ENCODE results near the gene ZFAND5. TPM values are rescaled to one million over a fixed set of nuclear protein-coding genes. Genes with fewer than 3 reads are reported as not detected.

Gene ZFAND5
- total and polyA plus RNA-seq, 2 experiments from 2014 or later = 138 to 216 TPM

DNA sequence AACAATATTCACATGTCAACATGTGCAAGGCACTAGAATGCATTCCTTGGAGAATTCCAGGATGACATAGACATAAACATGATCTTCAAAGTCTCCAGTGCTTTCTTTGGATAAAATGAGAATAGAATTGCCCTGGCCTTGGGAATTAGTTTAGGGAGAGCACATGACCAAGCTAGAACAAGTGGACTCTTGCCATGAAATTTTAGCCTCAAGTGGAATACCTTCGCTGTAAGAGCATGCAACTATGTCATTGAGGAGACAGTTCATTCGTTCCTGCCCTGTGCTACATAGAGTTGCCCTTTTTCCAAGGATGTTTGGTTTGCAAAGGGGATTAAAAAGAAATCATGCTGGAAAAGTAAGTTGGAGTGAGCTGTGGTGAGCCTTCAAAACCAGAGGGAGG, 42.7 kb downstream of the ZFAND5 start:
- TF ChIP-seq REST (IDR thresholded peaks at IDR 0.05; ENCODE audit: unreplicated experiment) (no peak), ZNF114 (CRISPR knock-in tag; IDR thresholded peaks at IDR 0.05) (no peak), CTCF (conservative IDR thresholded peaks at IDR 0.05; ENCODE audit: low read depth in 2 of 2) (no peak), EZH2 (IDR thresholded peaks at IDR 0.05; ENCODE audit: low read depth, unreplicated experiment) (no peak), JUNB (IDR thresholded peaks at IDR 0.05; ENCODE audit: unreplicated experiment) (no peak), CREB1 (CRISPR knock-in tag; IDR thresholded peaks at IDR 0.05; ENCODE audit: low read depth) (no peak), ETS1 (IDR thresholded peaks at IDR 0.05) (no peak), POLR2AphosphoS5 (IDR thresholded peaks at IDR 0.05; ENCODE audit: low read depth) (no peak), STAT1 (IDR thresholded peaks at IDR 0.05; ENCODE audit: unreplicated experiment) (no peak), ZNF331 (CRISPR knock-in tag; IDR thresholded peaks at IDR 0.05; ENCODE audit: low read depth) (no peak), EZH2phosphoT487 (IDR thresholded peaks at IDR 0.05; ENCODE audit: unreplicated experiment) (no peak), NANOG (IDR thresholded peaks at IDR 0.05; ENCODE audit: borderline replicate concordance) (no peak)
- TF ChIP-seq, protein P1, sequence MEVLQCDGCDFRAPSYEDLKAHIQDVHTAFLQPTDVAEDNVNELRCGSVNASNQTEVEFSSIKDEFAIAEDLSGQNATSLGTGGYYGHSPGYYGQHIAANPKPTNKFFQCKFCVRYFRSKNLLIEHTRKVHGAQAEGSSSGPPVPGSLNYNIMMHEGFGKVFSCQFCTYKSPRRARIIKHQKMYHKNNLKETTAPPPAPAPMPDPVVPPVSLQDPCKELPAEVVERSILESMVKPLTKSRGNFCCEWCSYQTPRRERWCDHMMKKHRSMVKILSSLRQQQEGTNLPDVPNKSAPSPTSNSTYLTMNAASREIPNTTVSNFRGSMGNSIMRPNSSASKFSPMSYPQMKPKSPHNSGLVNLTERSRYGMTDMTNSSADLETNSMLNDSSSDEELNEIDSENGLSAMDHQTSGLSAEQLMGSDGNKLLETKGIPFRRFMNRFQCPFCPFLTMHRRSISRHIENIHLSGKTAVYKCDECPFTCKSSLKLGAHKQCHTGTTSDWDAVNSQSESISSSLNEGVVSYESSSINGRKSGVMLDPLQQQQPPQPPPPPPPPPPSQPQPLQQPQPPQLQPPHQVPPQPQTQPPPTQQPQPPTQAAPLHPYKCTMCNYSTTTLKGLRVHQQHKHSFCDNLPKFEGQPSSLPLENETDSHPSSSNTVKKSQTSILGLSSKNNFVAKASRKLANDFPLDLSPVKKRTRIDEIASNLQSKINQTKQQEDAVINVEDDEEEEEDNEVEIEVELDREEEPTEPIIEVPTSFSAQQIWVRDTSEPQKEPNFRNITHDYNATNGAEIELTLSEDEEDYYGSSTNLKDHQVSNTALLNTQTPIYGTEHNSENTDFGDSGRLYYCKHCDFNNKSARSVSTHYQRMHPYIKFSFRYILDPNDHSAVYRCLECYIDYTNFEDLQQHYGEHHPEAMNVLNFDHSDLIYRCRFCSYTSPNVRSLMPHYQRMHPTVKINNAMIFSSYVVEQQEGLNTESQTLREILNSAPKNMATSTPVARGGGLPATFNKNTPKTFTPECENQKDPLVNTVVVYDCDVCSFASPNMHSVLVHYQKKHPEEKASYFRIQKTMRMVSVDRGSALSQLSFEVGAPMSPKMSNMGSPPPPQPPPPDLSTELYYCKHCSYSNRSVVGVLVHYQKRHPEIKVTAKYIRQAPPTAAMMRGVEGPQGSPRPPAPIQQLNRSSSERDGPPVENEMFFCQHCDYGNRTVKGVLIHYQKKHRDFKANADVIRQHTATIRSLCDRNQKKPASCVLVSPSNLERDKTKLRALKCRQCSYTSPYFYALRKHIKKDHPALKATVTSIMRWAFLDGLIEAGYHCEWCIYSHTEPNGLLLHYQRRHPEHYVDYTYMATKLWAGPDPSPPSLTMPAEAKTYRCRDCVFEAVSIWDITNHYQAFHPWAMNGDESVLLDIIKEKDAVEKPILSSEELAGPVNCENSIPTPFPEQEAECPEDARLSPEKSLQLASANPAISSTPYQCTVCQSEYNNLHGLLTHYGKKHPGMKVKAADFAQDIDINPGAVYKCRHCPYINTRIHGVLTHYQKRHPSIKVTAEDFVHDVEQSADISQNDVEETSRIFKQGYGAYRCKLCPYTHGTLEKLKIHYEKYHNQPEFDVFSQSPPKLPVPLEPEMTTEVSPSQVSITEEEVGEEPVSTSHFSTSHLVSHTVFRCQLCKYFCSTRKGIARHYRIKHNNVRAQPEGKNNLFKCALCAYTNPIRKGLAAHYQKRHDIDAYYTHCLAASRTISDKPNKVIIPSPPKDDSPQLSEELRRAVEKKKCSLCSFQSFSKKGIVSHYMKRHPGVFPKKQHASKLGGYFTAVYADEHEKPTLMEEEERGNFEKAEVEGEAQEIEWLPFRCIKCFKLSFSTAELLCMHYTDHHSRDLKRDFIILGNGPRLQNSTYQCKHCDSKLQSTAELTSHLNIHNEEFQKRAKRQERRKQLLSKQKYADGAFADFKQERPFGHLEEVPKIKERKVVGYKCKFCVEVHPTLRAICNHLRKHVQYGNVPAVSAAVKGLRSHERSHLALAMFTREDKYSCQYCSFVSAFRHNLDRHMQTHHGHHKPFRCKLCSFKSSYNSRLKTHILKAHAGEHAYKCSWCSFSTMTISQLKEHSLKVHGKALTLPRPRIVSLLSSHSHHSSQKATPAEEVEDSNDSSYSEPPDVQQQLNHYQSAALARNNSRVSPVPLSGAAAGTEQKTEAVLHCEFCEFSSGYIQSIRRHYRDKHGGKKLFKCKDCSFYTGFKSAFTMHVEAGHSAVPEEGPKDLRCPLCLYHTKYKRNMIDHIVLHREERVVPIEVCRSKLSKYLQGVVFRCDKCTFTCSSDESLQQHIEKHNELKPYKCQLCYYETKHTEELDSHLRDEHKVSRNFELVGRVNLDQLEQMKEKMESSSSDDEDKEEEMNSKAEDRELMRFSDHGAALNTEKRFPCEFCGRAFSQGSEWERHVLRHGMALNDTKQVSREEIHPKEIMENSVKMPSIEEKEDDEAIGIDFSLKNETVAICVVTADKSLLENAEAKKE (CRISPR knock-in tag; IDR thresholded peaks at IDR 0.05) = no peak
- H3K4me2 ChIP-seq = no peak overlapping the region
- H3K27ac ChIP-seq (ENCODE audit: low read depth) = no peak overlapping the region
- H2AFZ ChIP-seq = no peak overlapping the region
- no peaks in the 10 kb centered on the region for H3K4me1 ChIP-seq (ENCODE audit: insufficient read depth)
- H3K4me3 ChIP-seq = no peak overlapping the region
- H3K4me1 Mint-ChIP-seq = no peaks in the 10 kb centered on the region
- H3K36me3 ChIP-seq (ENCODE audit: insufficient read depth) = peaks cover 10% of the 10 kb centered on the region; the same call in 1 of the 2 replicates
- no peaks in the 10 kb centered on the region for H3F3A ChIP-seq (replicated peaks; ENCODE audit: low read depth)
- no peaks in the 10 kb centered on the region for H3K79me2 ChIP-seq (replicated peaks; ENCODE audit: insufficient read depth)
- no peaks in the 10 kb centered on the region for H3K27me3 Mint-ChIP-seq (ENCODE audit: insufficient read depth, low read depth, poor library complexity)
- no peaks in the 10 kb centered on the region for H3K27me3 ChIP-seq (ENCODE audit: insufficient read depth)
- 0 out of 2 replicates have a peak, but pooled peaks cover 3% of the 10 kb centered on the region for H3K9me2 ChIP-seq (ENCODE audit: insufficient read depth)
- peaks cover 15% of the 10 kb centered on the region for H3K36me3 Mint-ChIP-seq (ENCODE audit: low read depth)
- H3K9me3 Mint-ChIP-seq = peaks cover 24% of the 10 kb centered on the region
- no peak overlapping the region for H3K27ac Mint-ChIP-seq
- no peak for DNase-seq (ENCODE audit: low spot score)
- no peak overlapping the region for H3K4me3 Mint-ChIP-seq
- ATAC-seq = no peak
- no peaks in the 10 kb centered on the region for H4K20me1 ChIP-seq (replicated peaks; ENCODE audit: insufficient read depth)
